ENCODE measurements around the gene ARHGEF9.

- TF ChIP-seq POLR2A (IDR thresholded peaks at IDR 0.05; ENCODE audit: low read depth) = no peak
- TF ChIP-seq POLR2AphosphoS5 (IDR thresholded peaks at IDR 0.05) = no peak
- no peak for TF ChIP-seq CTCF (IDR thresholded peaks at IDR 0.05)
- no peak for TF ChIP-seq EP300 (IDR thresholded peaks at IDR 0.05)
Observed at GRCh38 chrX:63664083-63664482, 120.9 kb downstream of the ARHGEF9 start.
